CD4-positive, alpha-beta memory T cell (primary cell): ENCODE results near the gene GMDS. TPM values are rescaled to one million over a fixed set of nuclear protein-coding genes. Genes with fewer than 3 reads are reported as not detected.

Experiments used
- CTCF ChIA-PET: fragments of 350-600 bp; sonication (Branson Sonifier 250); formaldehyde crosslinking; loops from one replicate; lab custom pipeline; 2021; ENCODE audit warnings: inconsistent platforms; ENCODE audit not compliant: partially characterized antibody; lab: Charles Lee
- POLR2A ChIA-PET: fragments of 350-600 bp; sonication (Branson Sonifier 250); formaldehyde crosslinking; loops from one replicate; lab custom pipeline; 2021; ENCODE audit not compliant: partially characterized antibody; lab: Charles Lee
- DNase-seq, 5 donors: peaks; one replicate each; pipeline versions ENCODE4 v3.0.0 to v3.0.0-alpha.2; 2020 to 2022; ENCODE audit warnings: mixed read lengths in 1 of 5
- H3K27ac ChIP-seq: one replicate; pipeline ENCODE4 v1.7.0; 2013; ENCODE audit warnings: low read depth, low read length
- H3K27me3 ChIP-seq: 2 replicates; pipeline ENCODE4 v1.7.0; 2013; ENCODE audit warnings: mild to moderate bottlenecking, low read length, moderate library complexity; ENCODE audit not compliant: insufficient read depth
- H3K36me3 ChIP-seq: 2 replicates; pipeline ENCODE4 v1.7.0; 2013; ENCODE audit warnings: mild to moderate bottlenecking, low read length, moderate library complexity; ENCODE audit not compliant: insufficient read depth
- H3K4me1 ChIP-seq: 2 replicates; pipeline ENCODE4 v1.7.0; 2013; ENCODE audit warnings: mild to moderate bottlenecking, low read length, moderate library complexity; ENCODE audit not compliant: insufficient read depth
- H3K4me3 ChIP-seq, 2 donors: one replicate each; pipeline ENCODE4 v1.7.0; 2013; ENCODE audit warnings: low read length in 2 of 2, mild to moderate bottlenecking in 1 of 2
- H3K9me3 ChIP-seq, 2 donors: one replicate each; pipeline ENCODE4 v1.7.0; 2013; ENCODE audit warnings: low read length in 2 of 2, control low read depth in 1 of 2; ENCODE audit not compliant: control insufficient read depth in 1 of 2
- H3K27ac Mint-ChIP-seq, 7 donors: one replicate each; pipeline ENCODE4 v1.8.0; 2020 to 2021; ENCODE audit warnings: mixed read lengths in 7 of 7, mild to moderate bottlenecking in 6 of 7, inconsistent platforms in 3 of 7, moderate library complexity in 3 of 7
- H3K27me3 Mint-ChIP-seq, 2 donors: one replicate each; pipeline ENCODE4 v1.8.0; 2020 to 2021; ENCODE audit warnings: mixed read lengths in 2 of 2
- H3K36me3 Mint-ChIP-seq, 2 donors: one replicate each; pipeline ENCODE4 v1.8.0; 2020 to 2021; ENCODE audit warnings: mixed read lengths in 2 of 2, inconsistent platforms in 1 of 2, mild to moderate bottlenecking in 1 of 2
- H3K4me1 Mint-ChIP-seq, 4 donors: one replicate each; pipeline ENCODE4 v1.8.0; 2020 to 2021; ENCODE audit warnings: mixed read lengths in 4 of 4, mild to moderate bottlenecking in 1 of 4
- H3K4me3 Mint-ChIP-seq, 8 donors: one replicate each; pipeline ENCODE4 v1.8.0; 2020 to 2021; ENCODE audit warnings: mixed read lengths in 8 of 8, mild to moderate bottlenecking in 7 of 8, moderate library complexity in 6 of 8, inconsistent platforms in 3 of 8
- H3K9me3 Mint-ChIP-seq, 8 donors: one replicate each; pipeline ENCODE4 v1.8.0; 2020 to 2021; ENCODE audit warnings: mixed read lengths in 8 of 8, mild to moderate bottlenecking in 5 of 8, inconsistent platforms in 3 of 8, moderate library complexity in 1 of 8
- intact Hi-C: fragments of 100-400 bp; cut with micrococcal nuclease; formaldehyde crosslinking; loops from one replicate; pipeline ENCODE4 v1.15.1; 2023
- polyA plus RNA-seq, 2 donors: library from polyadenylated mRNA; unstranded; fragments of 300-500 nt; fragmentation: Illumina TruSeq; gene quantifications; one replicate each; pipeline ENCODE4 v1.2.3, GENCODE V29; 2021
- total RNA-seq, 2 experiments: library from RNA; stranded (reverse); gene quantifications; one replicate each; pipeline ENCODE4 v1.2.3, GENCODE V29; 2021

The GMDS gene
- total and polyA plus RNA-seq, 4 experiments from 2014 or later, result 12.1 to 24.0 (median 15.2) TPM

DNA sequence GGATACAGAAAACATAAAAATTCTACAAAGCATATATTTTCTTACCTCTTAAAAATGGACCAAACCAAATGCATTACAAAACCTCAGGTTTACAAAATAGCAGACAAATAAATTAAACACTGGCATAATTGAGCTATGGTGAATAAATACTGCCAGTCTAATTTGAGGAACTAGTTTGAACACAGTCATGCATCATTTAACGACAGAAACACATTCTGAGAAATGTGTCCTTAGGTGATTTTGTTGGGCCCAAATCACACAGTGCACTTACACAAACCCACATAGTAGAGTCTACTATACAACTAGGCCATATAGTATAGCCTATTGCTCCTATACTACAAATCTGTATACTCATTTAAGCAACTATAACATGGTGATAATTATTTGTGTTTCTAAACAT is 420.1 kb downstream of the GMDS start:
- Histone ChIP-seq H3K4me1 (no peaks in the 10 kb centered on the region), H3K27ac (no peak overlapping the region), H3K36me3 (no peaks in the 10 kb centered on the region), H3K9me3 (peaks cover 0 to 3% of the 10 kb centered on the region in 2 donors), H3K27me3 (no peaks in the 10 kb centered on the region), H3K4me3 (no peak overlapping the region)
- no peak overlapping the region for H3K27ac Mint-ChIP-seq
- DNase-seq, result no peak
- intact Hi-C loops, result no loop called here
- H3K36me3 Mint-ChIP-seq, result peaks cover 20 to 45% of the 10 kb centered on the region in 2 donors
- POLR2A ChIA-PET, result no interaction called here
- H3K4me3 Mint-ChIP-seq, result no peak overlapping the region
- CTCF ChIA-PET, result no interaction called here
- peaks cover 4 to 32% (median 22%) of the 10 kb centered on the region in 8 donors for H3K9me3 Mint-ChIP-seq
- no peaks in the 10 kb centered on the region for H3K27me3 Mint-ChIP-seq
- H3K4me1 Mint-ChIP-seq, result peaks cover 0 to 6% (median 3%) of the 10 kb centered on the region in 4 donors

DNA sequence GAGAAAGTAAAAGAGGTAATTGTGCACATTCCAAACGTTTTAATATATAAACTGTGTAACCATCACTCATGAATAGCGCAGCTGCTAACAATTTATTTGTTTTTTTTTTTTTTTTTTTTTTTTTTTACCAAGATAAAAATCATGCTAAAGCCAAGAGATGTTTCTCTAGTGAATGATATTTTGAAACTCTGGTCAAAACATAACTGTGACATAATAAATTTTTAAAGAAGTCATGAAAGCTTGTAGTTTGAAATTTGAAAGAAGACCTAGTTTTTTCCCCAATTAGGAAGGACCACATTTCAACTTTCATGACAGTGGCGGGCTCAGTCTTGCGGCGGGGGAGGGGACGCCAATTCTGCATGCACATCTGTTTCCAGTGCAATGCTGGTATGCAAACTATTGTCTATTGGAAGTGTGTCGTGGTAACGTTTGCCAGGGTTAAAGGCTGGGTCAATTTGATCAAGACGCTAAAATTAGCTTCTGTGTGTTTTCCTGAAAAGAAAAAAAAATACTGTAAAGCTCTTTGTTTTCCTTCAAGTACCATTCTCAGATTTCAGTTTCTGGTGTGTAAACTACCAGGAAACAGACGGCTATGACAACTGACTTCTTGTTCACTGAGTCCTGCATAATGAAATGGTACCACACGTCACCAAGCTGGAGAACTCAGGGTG is 423.8 kb downstream of the GMDS start:
- Mint-ChIP-seq H3K27ac (no peak overlapping the region), H3K4me3 (no peak overlapping the region), H3K4me1 (peaks cover 0 to 6% (median 3%) of the 10 kb centered on the region in 4 donors), H3K36me3 (peaks cover 3 to 19% of the 10 kb centered on the region in 2 donors), H3K27me3 (no peaks in the 10 kb centered on the region), H3K9me3 (peaks cover 0 to 4% (median 0%) of the 10 kb centered on the region in 8 donors)
- H3K27me3 ChIP-seq, result no peaks in the 10 kb centered on the region
- no peaks in the 10 kb centered on the region for H3K9me3 ChIP-seq
- no peaks in the 10 kb centered on the region for H3K4me1 ChIP-seq
- no peak overlapping the region for H3K27ac ChIP-seq
- intact Hi-C loops, result no loop called here
- H3K36me3 ChIP-seq, result no peaks in the 10 kb centered on the region
- no peak overlapping the region for H3K4me3 ChIP-seq
- CTCF ChIA-PET, result interaction anchor here (2.5 kb wide), 1 partner anchor 9 kb away, joined by 7 read pairs; no protein-coding TSS in a partner anchor
- POLR2A ChIA-PET, result no interaction called here
- DNase-seq, result no peak

DNA sequence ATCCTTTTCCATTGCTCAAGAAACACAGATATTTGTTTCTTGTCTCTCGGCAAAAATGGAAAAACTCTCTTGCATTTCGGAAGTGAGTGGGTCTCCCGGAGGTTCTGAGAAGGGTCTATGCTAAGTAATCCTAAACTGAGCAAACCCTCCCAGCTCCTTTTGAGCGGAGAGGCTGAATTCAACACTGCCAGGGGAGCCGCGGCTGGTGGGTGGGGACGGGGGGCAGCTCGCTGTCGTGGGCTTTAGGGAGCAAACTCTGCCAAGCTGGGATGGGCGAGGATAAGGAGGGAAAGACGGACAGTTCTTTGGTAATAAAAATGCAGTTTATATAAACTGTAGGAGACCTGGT is 424.3 kb downstream of the GMDS start:
- Histone ChIP-seq H3K27ac (no peak overlapping the region), H3K9me3 (no peaks in the 10 kb centered on the region), H3K4me3 (no peak overlapping the region), H3K27me3 (no peaks in the 10 kb centered on the region), H3K4me1 (no peaks in the 10 kb centered on the region), H3K36me3 (no peaks in the 10 kb centered on the region)
- no peaks in the 10 kb centered on the region for H3K27me3 Mint-ChIP-seq
- ChIA-PET CTCF (no interaction called here), POLR2A (no interaction called here)
- intact Hi-C loops, result no loop called here
- H3K9me3 Mint-ChIP-seq, result peaks cover 0 to 4% (median 0%) of the 10 kb centered on the region in 8 donors
- peaks cover 0 to 6% (median 3%) of the 10 kb centered on the region in 4 donors for H3K4me1 Mint-ChIP-seq
- H3K27ac Mint-ChIP-seq, result no peak overlapping the region
- DNase-seq, result no peak
- H3K4me3 Mint-ChIP-seq, result no peak overlapping the region
- H3K36me3 Mint-ChIP-seq, result peaks cover 0 to 14% of the 10 kb centered on the region in 2 donors

DNA sequence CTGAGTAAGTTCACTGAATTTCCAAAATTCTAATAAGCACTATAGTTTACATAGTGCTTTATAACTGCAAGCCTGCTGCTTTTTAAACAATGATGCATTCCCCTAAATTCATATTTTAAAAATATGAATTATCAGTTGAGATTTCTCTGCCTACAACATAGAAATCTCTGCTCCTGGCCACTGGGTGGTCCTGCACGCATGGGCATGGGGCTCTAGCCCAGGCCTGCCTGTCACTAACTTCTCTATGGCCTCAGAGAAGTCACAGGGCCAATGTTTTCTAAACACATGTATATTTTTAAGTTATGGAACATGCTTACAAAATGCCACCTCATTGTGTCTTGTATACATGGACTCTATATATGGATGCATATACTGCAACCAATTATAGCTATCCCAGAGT is 424.7 kb downstream of the GMDS start:
- H3K27ac ChIP-seq, result no peak overlapping the region

DNA sequence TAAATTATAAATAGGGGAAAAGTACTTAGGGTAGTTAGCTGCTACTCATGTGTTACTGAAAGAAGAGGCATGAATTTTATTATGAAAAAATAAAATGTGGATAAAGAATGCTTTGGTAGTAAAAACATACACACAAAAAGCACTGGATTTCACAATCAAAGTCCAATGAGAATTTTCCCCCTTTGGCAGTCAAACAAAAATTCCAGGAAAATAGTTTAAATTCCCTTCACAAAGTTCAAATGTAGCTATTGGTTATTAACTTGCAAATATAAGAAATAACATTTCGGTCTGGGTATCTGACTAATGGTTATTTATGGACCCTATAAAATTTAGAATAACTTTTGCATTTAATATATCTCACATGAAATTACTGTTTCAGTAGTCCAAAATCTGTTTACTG is 425.2 kb downstream of the GMDS start:
- no peaks in the 10 kb centered on the region for H3K27me3 ChIP-seq
- CTCF ChIA-PET, result no interaction called here
- Mint-ChIP-seq H3K27me3 (no peaks in the 10 kb centered on the region), H3K27ac (no peak overlapping the region), H3K4me1 (peaks cover 0 to 6% (median 3%) of the 10 kb centered on the region in 4 donors), H3K4me3 (no peak overlapping the region), H3K36me3 (peaks cover 0 to 11% of the 10 kb centered on the region in 2 donors), H3K9me3 (peaks cover 0 to 4% (median 0%) of the 10 kb centered on the region in 8 donors)
- DNase-seq, result no peak
- no peaks in the 10 kb centered on the region for H3K36me3 ChIP-seq
- POLR2A ChIA-PET, result no interaction called here
- H3K27ac ChIP-seq, result no peak overlapping the region
- no peaks in the 10 kb centered on the region for H3K9me3 ChIP-seq
- intact Hi-C loops, result no loop called here
- H3K4me3 ChIP-seq, result no peak overlapping the region
- H3K4me1 ChIP-seq, result no peaks in the 10 kb centered on the region

More for the DNA sequence above, 424.7 kb downstream of the GMDS start:
- peaks cover 0 to 6% (median 3%) of the 10 kb centered on the region in 4 donors for H3K4me1 Mint-ChIP-seq
- intact Hi-C loops, result no loop called here
- H3K9me3 ChIP-seq, result no peaks in the 10 kb centered on the region
- DNase-seq, result no peak
- H3K4me3 Mint-ChIP-seq, result no peak overlapping the region
- no peaks in the 10 kb centered on the region for H3K27me3 ChIP-seq
- peaks cover 0 to 4% (median 0%) of the 10 kb centered on the region in 8 donors for H3K9me3 Mint-ChIP-seq
- no peak overlapping the region for H3K27ac Mint-ChIP-seq
- H3K36me3 ChIP-seq, result no peaks in the 10 kb centered on the region
- H3K36me3 Mint-ChIP-seq, result peaks cover 0 to 11% of the 10 kb centered on the region in 2 donors
- no peaks in the 10 kb centered on the region for H3K4me1 ChIP-seq
- ChIA-PET POLR2A (no interaction called here), CTCF (no interaction called here)
- no peak overlapping the region for H3K4me3 ChIP-seq
- H3K27me3 Mint-ChIP-seq, result no peaks in the 10 kb centered on the region

DNA sequence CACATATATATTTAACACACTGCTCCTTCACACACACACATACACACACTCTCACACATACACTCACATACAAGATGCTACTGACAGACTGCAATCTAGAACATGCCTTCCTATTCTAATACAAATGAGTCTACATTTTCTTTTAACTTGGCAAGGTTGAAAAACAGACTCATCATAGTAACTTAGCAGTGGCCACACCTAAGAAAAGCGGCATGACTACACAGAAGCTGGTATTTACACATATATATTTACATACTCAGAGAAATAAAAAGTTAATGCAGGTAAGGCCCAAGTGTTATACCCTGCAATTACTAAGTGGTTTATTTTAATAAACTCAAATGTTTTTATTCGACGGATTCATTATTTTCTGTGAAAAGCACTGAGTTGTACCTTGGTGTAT is 426.4 kb downstream of the GMDS start:
- Mint-ChIP-seq H3K9me3 (peaks cover 0 to under 1% (median 0%) of the 10 kb centered on the region in 8 donors), H3K36me3 (peaks cover 0 to under 1% of the 10 kb centered on the region in 2 donors), H3K27ac (no peak overlapping the region), H3K27me3 (no peaks in the 10 kb centered on the region), H3K4me1 (peaks cover 0 to 6% (median 2%) of the 10 kb centered on the region in 4 donors), H3K4me3 (no peak overlapping the region)
- no peaks in the 10 kb centered on the region for H3K9me3 ChIP-seq
- intact Hi-C loops, result no loop called here
- DNase-seq, result no peak
- no peak overlapping the region for H3K27ac ChIP-seq
- no peaks in the 10 kb centered on the region for H3K36me3 ChIP-seq
- no peaks in the 10 kb centered on the region for H3K4me1 ChIP-seq
- no peaks in the 10 kb centered on the region for H3K27me3 ChIP-seq
- no peak overlapping the region for H3K4me3 ChIP-seq
- ChIA-PET POLR2A (no interaction called here), CTCF (no interaction called here)

DNA sequence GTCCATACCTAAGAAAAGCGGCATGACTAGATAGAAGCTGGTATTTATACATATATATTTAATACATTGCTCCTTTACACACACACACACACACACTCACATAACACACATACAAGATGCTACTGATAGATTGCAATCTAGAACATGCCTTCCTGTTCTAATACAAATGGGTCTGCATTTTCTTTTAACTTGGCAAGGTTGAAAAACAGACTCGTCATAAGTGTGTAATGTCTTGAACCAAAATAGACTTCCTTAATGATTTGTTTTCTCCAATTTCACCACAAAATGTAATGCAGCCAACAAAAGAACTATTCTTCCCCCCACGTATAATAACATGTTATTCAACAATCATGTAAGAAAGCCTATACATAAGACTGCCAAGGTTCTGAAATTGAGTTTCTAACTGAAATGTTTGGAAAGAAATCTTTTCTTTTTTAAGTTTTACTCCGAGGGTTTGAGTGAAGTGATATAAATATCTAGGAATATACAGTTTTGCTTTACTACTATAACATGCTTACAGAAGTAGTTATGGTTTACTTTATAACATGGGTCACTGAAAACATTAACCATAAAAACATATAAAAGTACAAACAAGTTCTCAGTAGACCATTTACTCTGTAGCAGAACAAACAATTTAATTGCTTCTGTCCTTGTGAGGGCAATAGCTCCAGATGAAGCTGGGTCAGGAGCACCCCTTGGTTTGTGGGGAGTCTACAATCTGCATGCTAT is 428.2 kb downstream of the GMDS start:
- Histone ChIP-seq H3K4me1 (no peaks in the 10 kb centered on the region), H3K9me3 (no peaks in the 10 kb centered on the region), H3K27ac (no peak overlapping the region), H3K27me3 (no peaks in the 10 kb centered on the region), H3K4me3 (no peak overlapping the region), H3K36me3 (no peaks in the 10 kb centered on the region)
- intact Hi-C loops, result no loop called here
- Mint-ChIP-seq H3K4me1 (no peaks in the 10 kb centered on the region), H3K27ac (no peak overlapping the region), H3K4me3 (no peak overlapping the region), H3K9me3 (no peaks in the 10 kb centered on the region), H3K36me3 (no peaks in the 10 kb centered on the region), H3K27me3 (no peaks in the 10 kb centered on the region)
- no peak for DNase-seq
- CTCF ChIA-PET, result no interaction called here
- POLR2A ChIA-PET, result no interaction called here
